OCI-LY1 (cell line): ENCODE measurements around the gene MARK3.

Experiments
- H2AFZ ChIP-seq: fragments of 200-600 bp; sonication (generic), shearing (Covaris generic); 2 replicates; pipeline ENCODE4 v1.6.0; 2014; ENCODE audit warnings: antibody characterized with exemption, mild to moderate bottlenecking, low read length
- H3F3A ChIP-seq: fragments of 200-600 bp; sonication (generic), shearing (Covaris generic); 2 replicates; pipeline ENCODE4 v1.6.0; 2014; ENCODE audit warnings: mild to moderate bottlenecking, antibody characterized with exemption, low read length, moderate library complexity; ENCODE audit not compliant: insufficient read depth
- H3K27ac ChIP-seq: fragments of 200-600 bp; sonication (generic); 2 replicates; pipeline ENCODE4 v1.5.1; 2014; ENCODE audit warnings: low read length, mixed run types, mild to moderate bottlenecking, low read depth; ENCODE audit not compliant: poor library complexity, severe bottlenecking
- H3K27me3 ChIP-seq: fragments of 200-600 bp; sonication (generic); 2 replicates; pipeline ENCODE4 v1.6.0; 2014; ENCODE audit warnings: antibody characterized with exemption, mild to moderate bottlenecking, low read length, moderate library complexity; ENCODE audit not compliant: insufficient read depth
- H3K36me3 ChIP-seq: fragments of 200-600 bp; sonication (generic); 2 replicates; pipeline ENCODE4 v1.6.1; 2014; ENCODE audit warnings: mild to moderate bottlenecking, antibody characterized with exemption, low read length, moderate library complexity, mixed read lengths; ENCODE audit not compliant: insufficient read depth
- H3K4me1 ChIP-seq: fragments of 200-600 bp; sonication (generic); 2 replicates; pipeline ENCODE4 v1.5.1; 2014; ENCODE audit warnings: mild to moderate bottlenecking, low read length, moderate library complexity; ENCODE audit not compliant: insufficient read depth, severe bottlenecking
- H3K4me2 ChIP-seq: fragments of 200-600 bp; sonication (generic), shearing (Covaris generic); 2 replicates; pipeline ENCODE4 v1.6.1; 2014; ENCODE audit warnings: low read length
- H3K4me3 ChIP-seq: fragments of 200-600 bp; sonication (generic); 2 replicates; pipeline ENCODE4 v1.5.1; 2014; ENCODE audit warnings: low read length, low read depth, mild to moderate bottlenecking, mixed read lengths; ENCODE audit not compliant: poor library complexity, severe bottlenecking
- H3K79me2 ChIP-seq: fragments of 200-600 bp; shearing (Covaris generic); 2 replicates; pipeline ENCODE4 v1.6.1; 2016; ENCODE audit warnings: mixed run types, low read length, mixed read lengths; ENCODE audit not compliant: insufficient read depth
- H3K9ac ChIP-seq: fragments of 200-600 bp; sonication (generic), shearing (Covaris generic); 2 replicates; pipeline ENCODE4 v1.6.1; 2014; ENCODE audit warnings: mild to moderate bottlenecking, low read length, mixed read lengths
- H3K9me2 ChIP-seq: fragments of 200-600 bp; sonication (generic), shearing (Covaris generic); 2 replicates; pipeline ENCODE4 v1.6.1; 2014; ENCODE audit warnings: low read depth, mild to moderate bottlenecking, low read length, mixed read lengths
- H3K9me3 ChIP-seq: fragments of 200-600 bp; shearing (Covaris generic); 2 replicates; pipeline ENCODE4 v1.6.1; 2014; ENCODE audit warnings: low read length, mixed read lengths
- H4K20me1 ChIP-seq: fragments of 200-600 bp; sonication (generic), shearing (Covaris generic); 2 replicates; pipeline ENCODE4 v1.6.0; 2016; ENCODE audit warnings: mild to moderate bottlenecking, low read length; ENCODE audit not compliant: insufficient read depth
- CTCF ChIP-seq: fragments of 200-600 bp; sonication (generic), shearing (Covaris generic); IDR thresholded peaks from 2 replicates; pipeline ENCODE4 v1.5.1; 2017; ENCODE audit warnings: mild to moderate bottlenecking, antibody characterized with exemption, low read length, moderate library complexity, mixed read lengths
- EZH2 ChIP-seq: fragments of 200-600 bp; sonication (generic), shearing (Covaris generic); IDR thresholded peaks from 2 replicates; pipeline ENCODE4 v1.8.0; 2017; ENCODE audit warnings: borderline replicate concordance, mixed run types, mild to moderate bottlenecking, antibody characterized with exemption, low read length, moderate library complexity, mixed read lengths

The MARK3 gene

GRCh38 chr14:103536693-103537092 lies 151.5 kb downstream of the MARK3 start:
- Histone ChIP-seq H3K9me2 (no peaks in the 10 kb centered on the region), H3K9me3 (no peaks in the 10 kb centered on the region), H3K27ac (no peak overlapping the region), H3K27me3 (0 out of 2 replicates have a peak, but pooled peaks cover 6% of the 10 kb centered on the region), H4K20me1 (no peaks in the 10 kb centered on the region), H3K36me3 (peaks cover 21% of the 10 kb centered on the region; the same call in 1 of the 2 replicates), H3K4me3 (no peak overlapping the region), H3K4me2 (no peak overlapping the region), H3K4me1 (no peaks in the 10 kb centered on the region), H2AFZ (no peak overlapping the region), H3F3A (no peaks in the 10 kb centered on the region), H3K79me2 (no peaks in the 10 kb centered on the region), H3K9ac (no peak overlapping the region)
- TF ChIP-seq EZH2 (no peak), CTCF (no peak)

- no peak overlapping the region for H2AFZ ChIP-seq
- 0 out of 2 replicates have a peak, but pooled peaks cover 6% of the 10 kb centered on the region for H3K27me3 ChIP-seq
- no peak overlapping the region for H3K4me2 ChIP-seq
- no peaks in the 10 kb centered on the region for H3K79me2 ChIP-seq
- no peak overlapping the region for H3K9ac ChIP-seq
- no peaks in the 10 kb centered on the region for H4K20me1 ChIP-seq
- H3K9me3 ChIP-seq, result no peaks in the 10 kb centered on the region
- H3K4me3 ChIP-seq, result no peak overlapping the region
- no peak overlapping the region for H3K27ac ChIP-seq
- peaks cover 21% of the 10 kb centered on the region; the same call in 1 of the 2 replicates for H3K36me3 ChIP-seq
- TF ChIP-seq CTCF, result no peak
- no peak for TF ChIP-seq EZH2
- no peaks in the 10 kb centered on the region for H3F3A ChIP-seq
- no peaks in the 10 kb centered on the region for H3K4me1 ChIP-seq
- H3K9me2 ChIP-seq, result no peaks in the 10 kb centered on the region
Observed at GRCh38 chr14:103537175-103537990, 152.2 kb downstream of the MARK3 start.

- H4K20me1 ChIP-seq, result no peaks in the 10 kb centered on the region
- H3K79me2 ChIP-seq, result no peaks in the 10 kb centered on the region
- H3K27ac ChIP-seq, result no peak overlapping the region
- peaks cover 16% of the 10 kb centered on the region; the same call in 1 of the 2 replicates for H3K36me3 ChIP-seq
- H3K4me3 ChIP-seq, result no peak overlapping the region
- TF ChIP-seq CTCF (no peak), EZH2 (no peak)
- H3K27me3 ChIP-seq, result 0 out of 2 replicates have a peak, but pooled peaks cover 6% of the 10 kb centered on the region
- H3K4me2 ChIP-seq, result no peak overlapping the region
- no peaks in the 10 kb centered on the region for H3K4me1 ChIP-seq
- H3K9me2 ChIP-seq, result no peaks in the 10 kb centered on the region
- H3K9ac ChIP-seq, result no peak overlapping the region
- H3F3A ChIP-seq, result no peaks in the 10 kb centered on the region
- H2AFZ ChIP-seq, result no peak overlapping the region
- H3K9me3 ChIP-seq, result no peaks in the 10 kb centered on the region
Observed at GRCh38 chr14:103538291-103539055, 153.3 kb downstream of the MARK3 start.
